ENCODE measurements around the gene ACOX2. TPM values are rescaled to one million over a fixed set of nuclear protein-coding genes. Genes with fewer than 3 reads are reported as not detected.

ACOX2 gene
- total and polyA plus RNA-seq, 2 of the 13 experiments (the other 11 are each of a cell fraction or from before 2014, with no cell fraction given), result 42.6 to 98.5 TPM

GRCh38 chr3:58581328-58582091, 44.5 kb upstream of the ACOX2 start (continued):
- TF ChIP-seq REST (IDR thresholded peaks at IDR 0.05; ENCODE audit: borderline replicate concordance in 1 of 2, low read depth in 1 of 2, low read length in 2 of 2), result no peak
- TF ChIP-seq KDM4B (CRISPR knock-in tag; IDR thresholded peaks at IDR 0.05), result no peak

- FAIRE-seq, result peak; percentile 54
- in situ Hi-C loops (cut with HindIII; ENCODE audit: extremely low pct_ligation_motif_present, low pct_unique_long_range_greater_than_20kb) (no loop called here), intact Hi-C loops (cut with micrococcal nuclease; ENCODE audit: unreplicated experiment) (no loop called here)
- Histone ChIP-seq H3K27me3 (ENCODE audit: control insufficient read depth in 1 of 2, insufficient read depth in 2 of 2, low read length in 2 of 2) (peaks cover 1 to 5% of the 10 kb centered on the region in 2 experiments; a peak in 3 of 5 replicates), H3K9ac (ENCODE audit: insufficient read depth, low read depth, low read length) (no peak overlapping the region), H3K4me2 (ENCODE audit: low read depth, low read length) (no peak overlapping the region), H3K36me3 (replicated peaks in 1 of 2; ENCODE audit: control insufficient read depth in 1 of 2, insufficient read depth in 2 of 2, low read length in 2 of 2) (no peaks in the 10 kb centered on the region), H3K79me2 (ENCODE audit: insufficient read depth, low read length) (no peaks in the 10 kb centered on the region), H3K4me1 (ENCODE audit: insufficient read depth, low read length) (peaks cover 26% of the 10 kb centered on the region), H3K27ac (ENCODE audit: extremely low read length, insufficient read depth, low read length) (no peak overlapping the region), H3K4me3 (replicated peaks in 1 of 3; ENCODE audit: insufficient read depth in 1 of 3, low read depth in 2 of 3, low read length in 3 of 3) (no peak overlapping the region), H4K20me1 (ENCODE audit: insufficient read depth, low read length) (no peaks in the 10 kb centered on the region), H2AFZ (ENCODE audit: low read length) (no peak overlapping the region), H3K9me3 (ENCODE audit: low read length) (no peaks in the 10 kb centered on the region)
- ChIA-PET CTCF (ENCODE audit: low intra/inter-chr PET ratio, low total read pairs) (no interaction called here), POLR2A (no interaction called here)
- BruUV-seq (replicated peaks), result no TSS peak
- DNase-seq (ENCODE audit: low spot score), result peak; percentile 20
- no peak for ATAC-seq
- 23% methylated on average over 4 of the region's 4 CpGs for WGBS (ENCODE audit: low lambda C conversion rate)
- TF ChIP-seq FOXA1 (IDR thresholded peaks at IDR 0.05) (no peak), FOXA1 (CRISPR knock-in tag; IDR thresholded peaks at IDR 0.05) (peak; percentile 58), JARID2 (CRISPR knock-in tag; IDR thresholded peaks at IDR 0.05; ENCODE audit: insufficient replicate concordance) (no peak), CEBPB (IDR thresholded peaks at IDR 0.05; ENCODE audit: borderline replicate concordance, low read depth, low read length) (peak; percentile 78), KLF16 (CRISPR knock-in tag; IDR thresholded peaks at IDR 0.05) (0 out of 4 replicates have a peak, but pooled peaks of 1 of the 2 experiments have one; percentile 42), ARID5B (CRISPR knock-in tag; IDR thresholded peaks at IDR 0.05) (peak; percentile 60), ZNF616 (CRISPR knock-in tag; IDR thresholded peaks at IDR 0.05; ENCODE audit: low read depth) (no peak), CREM (IDR thresholded peaks at IDR 0.05) (0 out of 2 replicates have a peak, but pooled peaks have one; percentile 11), CREM (CRISPR knock-in tag; IDR thresholded peaks at IDR 0.05) (no peak), KLF15 (CRISPR knock-in tag; IDR thresholded peaks at IDR 0.05; ENCODE audit: borderline replicate concordance) (no peak), CEBPG (CRISPR knock-in tag; IDR thresholded peaks at IDR 0.05) (peak; percentile 78), FOXP1 (IDR thresholded peaks at IDR 0.05) (no peak), FOXP1 (CRISPR knock-in tag; IDR thresholded peaks at IDR 0.05) (0 out of 2 replicates have a peak, but pooled peaks have one; percentile 49), SMARCE1 (IDR thresholded peaks at IDR 0.05; ENCODE audit: borderline replicate concordance) (no peak), FOXA3 (CRISPR knock-in tag; IDR thresholded peaks at IDR 0.05) (peak; percentile 79)
Observed at GRCh38 chr3:58580826-58581327, 43.9 kb upstream of the ACOX2 start.
